ENCODE data around the gene PDZD2.

The PDZD2 gene

GRCh38 chr5:32087086-32088082, 448.5 kb downstream of the PDZD2 start:
- no peaks in the 10 kb centered on the region for H3K27me3 ChIP-seq (ENCODE audit: insufficient read depth, insufficient read length)
- no peak overlapping the region for H3K9ac ChIP-seq (ENCODE audit: insufficient read length, low read depth)
- H3K9me3 ChIP-seq (ENCODE audit: insufficient read depth, low read length): no peaks in the 10 kb centered on the region
- no peak for TF ChIP-seq ZNF274 (IDR thresholded peaks at IDR 0.05; ENCODE audit: low read depth, low read length)
- peaks cover 4% of the 10 kb centered on the region for H3K36me3 ChIP-seq (ENCODE audit: insufficient read depth, insufficient read length, low read length)
- no peak for DNase-seq (ENCODE audit: low read depth, low spot score)
- no peak overlapping the region for H3K4me3 ChIP-seq (ENCODE audit: insufficient read length, low read depth)
- no peaks in the 10 kb centered on the region for H3K4me1 ChIP-seq (ENCODE audit: insufficient read depth, insufficient read length)

GRCh38 chr5:32088214-32088613, 449.3 kb downstream of the PDZD2 start:
- no peaks in the 10 kb centered on the region for H3K4me1 ChIP-seq (ENCODE audit: insufficient read depth, insufficient read length)
- no peak for TF ChIP-seq ZNF274 (IDR thresholded peaks at IDR 0.05; ENCODE audit: low read depth, low read length)
- no peak for TF ChIP-seq SUZ12 (IDR thresholded peaks at IDR 0.05; ENCODE audit: extremely low read depth, insufficient read depth, insufficient read length)
- no peak for TF ChIP-seq YY1 (IDR thresholded peaks at IDR 0.05; ENCODE audit: insufficient read depth, insufficient read length)
- no peak overlapping the region for H3K9ac ChIP-seq (ENCODE audit: insufficient read length, low read depth)
- no peaks in the 10 kb centered on the region for H3K9me3 ChIP-seq (ENCODE audit: insufficient read depth, low read length)
- DNase-seq (ENCODE audit: low read depth, low spot score): no peak
- no peak overlapping the region for H3K4me3 ChIP-seq (ENCODE audit: insufficient read length, low read depth)
- peaks cover 4% of the 10 kb centered on the region for H3K36me3 ChIP-seq (ENCODE audit: insufficient read depth, insufficient read length, low read length)
- H3K27me3 ChIP-seq (ENCODE audit: insufficient read depth, insufficient read length): no peaks in the 10 kb centered on the region

- Histone ChIP-seq H3K4me1 (ENCODE audit: insufficient read depth, insufficient read length) (no peaks in the 10 kb centered on the region), H3K36me3 (ENCODE audit: insufficient read depth, insufficient read length, low read length) (peaks cover 8% of the 10 kb centered on the region), H3K4me3 (ENCODE audit: insufficient read length, low read depth) (no peak overlapping the region), H3K9ac (ENCODE audit: insufficient read length, low read depth) (no peak overlapping the region), H3K9me3 (ENCODE audit: insufficient read depth, low read length) (no peaks in the 10 kb centered on the region), H3K27me3 (ENCODE audit: insufficient read depth, insufficient read length) (no peaks in the 10 kb centered on the region)
- TF ChIP-seq SUZ12 (IDR thresholded peaks at IDR 0.05; ENCODE audit: extremely low read depth, insufficient read depth, insufficient read length) (no peak), YY1 (IDR thresholded peaks at IDR 0.05; ENCODE audit: insufficient read depth, insufficient read length) (no peak), ZNF274 (IDR thresholded peaks at IDR 0.05; ENCODE audit: low read depth, low read length) (no peak)
- no peak for DNase-seq (ENCODE audit: low read depth, low spot score)
Observed at GRCh38 chr5:32089146-32090000, 450.4 kb downstream of the PDZD2 start.

- Histone ChIP-seq H3K4me3 (ENCODE audit: insufficient read length, low read depth) (no peak overlapping the region), H3K4me1 (ENCODE audit: insufficient read depth, insufficient read length) (no peaks in the 10 kb centered on the region), H3K36me3 (ENCODE audit: insufficient read depth, insufficient read length, low read length) (peaks cover 11% of the 10 kb centered on the region), H3K27me3 (ENCODE audit: insufficient read depth, insufficient read length) (no peaks in the 10 kb centered on the region), H3K9me3 (ENCODE audit: insufficient read depth, low read length) (no peaks in the 10 kb centered on the region), H3K9ac (ENCODE audit: insufficient read length, low read depth) (no peak overlapping the region)
- TF ChIP-seq SUZ12 (IDR thresholded peaks at IDR 0.05; ENCODE audit: extremely low read depth, insufficient read depth, insufficient read length) (no peak), ZNF274 (IDR thresholded peaks at IDR 0.05; ENCODE audit: low read depth, low read length) (no peak)
- DNase-seq (ENCODE audit: low read depth, low spot score): no peak
Observed at GRCh38 chr5:32090026-32090754, 451.3 kb downstream of the PDZD2 start.

GRCh38 chr5:32090755-32091128, 451.8 kb downstream of the PDZD2 start:
- peaks cover 11% of the 10 kb centered on the region for H3K36me3 ChIP-seq (ENCODE audit: insufficient read depth, insufficient read length, low read length)
- H3K9ac ChIP-seq (ENCODE audit: insufficient read length, low read depth): no peak overlapping the region
- DNase-seq (ENCODE audit: low read depth, low spot score): no peak

GRCh38 chr5:32092938-32093812, 454.2 kb downstream of the PDZD2 start:
- Histone ChIP-seq H3K9me3 (ENCODE audit: insufficient read depth, low read length) (no peaks in the 10 kb centered on the region), H3K36me3 (ENCODE audit: insufficient read depth, insufficient read length, low read length) (peaks cover 11% of the 10 kb centered on the region), H3K9ac (ENCODE audit: insufficient read length, low read depth) (no peak overlapping the region), H3K4me3 (ENCODE audit: insufficient read length, low read depth) (no peak overlapping the region), H3K4me1 (ENCODE audit: insufficient read depth, insufficient read length) (no peaks in the 10 kb centered on the region), H3K27me3 (ENCODE audit: insufficient read depth, insufficient read length) (no peaks in the 10 kb centered on the region)
- peak; percentile 64 for DNase-seq (ENCODE audit: low read depth, low spot score)
- TF ChIP-seq YY1 (IDR thresholded peaks at IDR 0.05; ENCODE audit: insufficient read depth, insufficient read length) (no peak), SUZ12 (IDR thresholded peaks at IDR 0.05; ENCODE audit: extremely low read depth, insufficient read depth, insufficient read length) (no peak), ZNF274 (IDR thresholded peaks at IDR 0.05; ENCODE audit: low read depth, low read length) (no peak)

More at GRCh38 chr5:32090755-32091128, 451.8 kb downstream of the PDZD2 start:
- H3K4me3 ChIP-seq (ENCODE audit: insufficient read length, low read depth): no peak overlapping the region
- no peaks in the 10 kb centered on the region for H3K27me3 ChIP-seq (ENCODE audit: insufficient read depth, insufficient read length)
- no peaks in the 10 kb centered on the region for H3K4me1 ChIP-seq (ENCODE audit: insufficient read depth, insufficient read length)
- H3K9me3 ChIP-seq (ENCODE audit: insufficient read depth, low read length): no peaks in the 10 kb centered on the region
- TF ChIP-seq SUZ12 (IDR thresholded peaks at IDR 0.05; ENCODE audit: extremely low read depth, insufficient read depth, insufficient read length): no peak

All from NT2/D1 (cell line).